ENCODE measurements around the gene TNRC18.
A peak's percentile ranks its signal among the peaks of the same experiment; 100 is the strongest.

TNRC18 gene

GRCh38 chr7:5403442-5403841, 20.2 kb downstream of the TNRC18 start:
- no peak for DNase-seq

- no peak for DNase-seq
Measured at GRCh38 chr7:5397736-5398135, 25.9 kb downstream of the TNRC18 start.

- peak; percentile 95 to 98 for DNase-seq
Measured at GRCh38 chr7:5396999-5397663, 26.5 kb downstream of the TNRC18 start.

- DNase-seq, result peak; percentile 68 to 76
Measured at GRCh38 chr7:5396542-5396941, 27.1 kb downstream of the TNRC18 start.

DNA sequence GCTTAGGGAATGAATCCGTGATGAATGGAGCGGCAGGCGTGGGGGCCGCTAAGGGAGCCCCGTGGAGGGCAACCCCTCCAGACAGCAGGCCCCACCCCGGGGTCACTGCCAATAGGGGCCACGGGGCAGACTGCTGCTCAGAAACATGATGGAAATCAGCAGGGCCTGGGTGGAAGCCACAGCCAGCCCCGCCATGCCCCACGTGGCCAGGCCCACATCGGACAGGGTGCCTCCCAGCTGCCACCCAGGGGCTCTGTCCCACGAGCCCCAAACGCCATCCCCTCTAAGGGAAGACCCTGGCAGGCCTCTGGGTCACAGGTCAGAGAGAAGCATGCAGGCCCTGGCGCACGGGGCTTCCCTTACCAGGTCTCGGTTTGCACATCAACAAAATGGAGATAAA, 28.4 kb downstream of the TNRC18 start:
- no peak for DNase-seq

DNA sequence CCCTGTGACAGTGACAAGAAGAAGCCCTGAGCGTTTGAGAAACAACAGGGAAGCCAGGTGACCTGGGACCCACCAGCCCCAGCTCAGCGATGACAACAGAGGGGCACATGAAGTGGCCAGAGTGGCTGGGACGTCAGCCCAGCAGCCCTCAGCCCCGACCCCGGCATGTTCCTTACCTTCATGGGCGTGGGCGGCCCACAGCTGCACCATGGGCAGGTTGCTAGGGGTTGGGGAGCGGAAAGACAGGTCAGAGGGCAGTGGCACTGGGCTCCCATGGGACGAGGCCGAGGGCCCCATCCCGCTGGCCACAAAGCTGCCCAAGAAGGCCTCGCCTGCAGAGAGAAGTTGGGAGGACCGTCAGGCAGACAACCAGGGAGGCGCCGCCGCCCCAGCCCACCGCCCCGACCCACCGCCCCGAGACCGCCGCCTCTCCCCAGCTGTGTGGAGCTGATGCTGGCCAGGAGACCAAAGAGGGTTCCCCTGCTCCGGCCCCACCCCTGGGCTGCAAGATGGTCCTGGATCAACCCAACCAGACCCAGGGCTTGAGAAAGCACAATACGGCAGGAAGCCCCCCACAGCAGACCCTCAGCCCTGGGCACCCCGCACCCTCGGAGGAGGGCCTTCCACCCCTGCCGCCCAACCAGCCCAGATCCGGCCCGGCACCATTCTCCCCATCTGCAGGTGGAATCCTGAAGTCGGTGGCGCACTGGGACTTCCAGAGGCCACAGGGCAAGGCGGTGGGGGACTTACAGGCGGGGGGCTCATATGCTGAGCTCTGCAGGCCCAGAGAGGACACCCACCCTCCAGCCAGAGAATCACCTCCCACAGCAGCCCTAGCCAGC, 29.1 kb downstream of the TNRC18 start:
- no peak for DNase-seq

- DNase-seq, result no peak
Measured at GRCh38 chr7:5393748-5394147, 29.9 kb downstream of the TNRC18 start.

DNA sequence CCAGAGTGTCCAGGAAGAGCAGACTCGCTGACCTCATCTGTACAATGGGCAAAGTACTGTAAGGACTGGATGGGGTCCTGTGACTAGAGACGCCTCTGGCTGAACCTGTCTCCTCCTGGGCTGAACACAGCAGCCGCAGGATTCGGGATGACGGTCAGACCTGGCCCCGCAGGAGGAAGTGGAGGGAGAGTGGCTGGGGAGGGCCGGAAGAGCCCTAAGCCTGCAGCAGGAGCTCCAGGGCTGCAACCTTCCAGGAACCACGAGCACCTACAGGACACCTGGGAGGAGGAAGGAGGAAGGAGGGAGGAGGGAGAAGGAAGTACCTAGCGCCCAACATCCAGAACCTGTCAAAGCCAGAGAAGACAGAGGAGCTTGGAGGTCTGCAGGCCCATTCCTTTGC, 30.3 kb downstream of the TNRC18 start:
- DNase-seq, result no peak

GRCh38 chr7:5390918-5391317, 32.7 kb downstream of the TNRC18 start:
- no peak for DNase-seq

DNA sequence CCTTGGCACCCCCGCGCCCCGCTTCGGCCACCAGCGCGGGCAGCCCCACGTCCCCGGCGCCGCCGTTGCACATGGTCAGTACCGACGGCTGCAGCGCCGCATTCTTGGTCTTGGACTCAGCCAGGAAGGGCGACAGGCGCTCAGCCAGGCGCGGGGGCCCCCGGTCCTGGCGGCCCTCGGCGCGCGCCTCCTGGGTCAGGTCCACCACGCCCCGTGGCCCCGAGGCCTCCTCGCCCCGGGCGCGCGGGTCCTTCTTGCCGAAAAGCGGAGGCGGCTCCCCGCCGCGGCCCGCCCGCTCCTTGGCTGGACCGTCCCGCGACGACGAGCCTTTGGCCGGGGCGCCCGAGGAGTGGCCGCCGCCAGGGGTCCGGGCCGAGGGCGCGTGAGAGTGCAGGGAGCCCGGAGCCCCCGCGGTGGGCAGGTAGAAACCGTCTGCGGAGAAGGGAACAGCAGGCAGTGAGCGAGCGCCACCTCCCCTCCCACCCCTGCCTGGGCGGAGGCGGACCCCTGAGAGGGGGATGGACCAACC, 34.7 kb downstream of the TNRC18 start:
- DNase-seq, result no peak

- no peak for DNase-seq
Measured at GRCh38 chr7:5388273-5388901, 35.2 kb downstream of the TNRC18 start.

DNA sequence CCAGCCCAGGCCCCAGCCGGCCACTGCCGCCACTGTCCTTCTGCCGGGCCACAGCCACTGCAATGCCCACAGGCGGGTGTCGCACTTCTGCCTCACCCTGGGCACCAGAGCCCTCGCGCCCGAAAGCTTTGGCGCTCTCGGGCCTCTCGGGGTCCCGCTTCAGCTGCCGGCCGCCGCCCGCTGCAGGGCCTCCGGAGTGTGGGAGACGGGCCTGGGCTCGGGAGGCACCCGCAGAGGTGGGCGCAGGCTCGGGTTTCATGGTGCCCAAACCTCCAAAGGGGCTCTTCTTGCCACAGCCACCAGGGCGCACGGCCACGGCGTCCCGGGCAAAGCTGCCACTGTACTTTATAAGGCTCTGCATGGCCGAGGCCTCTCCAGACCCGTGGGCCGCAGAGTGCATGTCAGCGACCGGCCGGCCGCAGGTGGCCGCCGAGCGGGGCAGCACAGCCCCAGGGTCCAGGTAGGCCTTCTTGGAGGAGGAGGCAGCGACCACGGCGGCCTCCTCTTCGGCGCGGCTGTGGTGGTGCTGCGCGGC, 35.9 kb downstream of the TNRC18 start:
- no peak for DNase-seq

DNA sequence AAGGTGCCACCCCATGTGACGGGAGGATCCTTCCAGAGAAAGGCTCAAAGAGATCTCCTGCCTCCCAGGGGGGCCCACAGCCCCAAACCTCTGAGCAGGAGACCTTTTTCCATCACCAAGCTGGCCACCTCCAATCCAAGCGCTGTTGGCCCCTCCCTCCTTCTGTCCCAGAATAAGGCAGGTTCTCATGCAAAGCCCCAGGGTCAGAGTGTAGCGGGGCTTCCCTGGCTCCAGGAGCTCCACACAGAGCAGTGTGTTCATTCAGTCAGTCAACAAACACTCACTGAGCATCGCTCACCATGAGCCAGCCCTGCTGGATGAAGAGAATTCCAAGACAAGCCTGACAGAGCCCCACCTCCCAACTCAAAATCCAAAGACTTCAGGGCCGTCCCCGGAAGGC, 39.0 kb downstream of the TNRC18 start:
- DNase-seq, result no peak

GRCh38 chr7:5383314-5384098, 40.1 kb downstream of the TNRC18 start:
- DNase-seq, result no peak

DNA sequence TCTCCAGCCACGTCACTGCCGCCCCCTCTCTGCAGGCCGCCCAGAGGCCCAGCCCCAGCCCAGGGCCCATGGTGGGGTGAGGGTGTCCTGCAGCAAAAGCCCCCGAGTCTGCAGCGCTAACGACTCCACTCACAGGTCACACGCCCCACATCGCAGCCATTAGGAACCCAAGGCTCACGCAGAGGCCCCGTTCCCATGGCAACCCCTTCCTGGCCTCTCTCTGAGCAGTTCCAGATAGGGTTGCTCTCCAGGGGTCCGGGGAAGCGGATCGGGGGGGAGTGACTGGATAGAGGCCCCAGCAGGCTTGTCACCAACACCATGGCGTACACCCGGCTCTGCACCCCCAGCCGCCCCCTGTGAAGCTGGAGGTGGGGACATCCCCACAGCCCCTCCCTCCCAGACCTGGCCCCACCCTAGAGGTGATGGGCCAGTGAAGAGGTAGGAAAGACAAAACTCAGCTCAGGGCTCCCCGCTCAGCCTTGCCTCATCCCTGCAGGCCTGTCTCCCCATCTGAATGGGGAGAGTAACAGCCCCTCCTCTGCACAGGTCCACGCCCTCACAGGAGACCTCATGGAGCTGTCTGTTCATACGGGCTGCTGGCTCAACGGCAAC, 41.2 kb downstream of the TNRC18 start:
- no peak for DNase-seq

GRCh38 chr7:5381071-5381772, 42.4 kb downstream of the TNRC18 start:
- no peak for DNase-seq

- no peak for DNase-seq
Measured at GRCh38 chr7:5380350-5381070, 43.1 kb downstream of the TNRC18 start.

DNA sequence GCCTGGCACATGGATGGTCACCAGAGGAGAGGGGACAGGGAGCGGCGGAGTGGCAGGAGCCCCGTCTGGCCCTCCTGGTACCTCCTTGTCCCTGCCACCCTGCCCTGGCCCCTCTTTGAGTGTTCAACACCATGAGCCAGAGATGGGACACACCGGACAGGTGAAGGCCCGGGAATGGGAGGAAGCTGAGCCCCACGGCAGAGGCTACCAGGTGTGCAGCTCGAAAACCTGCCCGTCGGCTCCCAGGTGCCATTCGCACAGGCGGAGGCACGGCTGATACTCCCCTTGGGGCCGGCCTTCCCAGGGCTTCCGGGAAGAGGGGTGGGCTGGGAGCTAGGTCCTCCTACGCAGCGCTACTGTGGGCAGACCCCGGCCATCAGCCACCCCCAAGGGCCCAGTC, 44.1 kb downstream of the TNRC18 start:
- no peak for DNase-seq

GRCh38 chr7:5377816-5378215, 45.8 kb downstream of the TNRC18 start:
- no peak for DNase-seq

DNA sequence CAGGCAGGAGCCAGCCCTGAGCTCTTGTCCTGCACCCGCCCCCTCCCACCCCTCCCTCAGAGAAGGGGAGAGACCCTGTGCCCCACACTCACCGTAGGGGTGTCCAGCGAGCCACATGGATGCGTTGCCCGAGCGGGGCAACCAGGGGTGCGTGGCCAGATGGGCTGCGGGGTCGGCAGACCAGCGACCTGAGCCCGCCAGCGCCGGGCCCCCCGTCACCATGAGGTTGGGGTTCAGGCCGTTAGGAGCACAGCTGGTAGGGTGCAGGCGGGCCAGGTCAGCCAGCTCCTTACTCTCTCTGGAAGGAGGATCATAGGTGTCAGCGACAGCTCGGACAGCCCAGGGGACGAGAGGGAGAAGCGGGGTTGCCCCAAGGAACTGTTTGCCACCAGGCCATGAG, 46.4 kb downstream of the TNRC18 start:
- DNase-seq, result no peak

GRCh38 chr7:5375925-5376324, 47.7 kb downstream of the TNRC18 start:
- DNase-seq, result peak in 1 of 2 donors; percentile 25

Measured in CD4-positive, alpha-beta T cell treated with Interleukin-1 beta for 1 hour (primary cell).